Nucleus accumbens (tissue), 56 donors: Measurements from ENCODE around the gene SPATC1L.

Source experiments
- DNase-seq, 56 donors: peaks; one replicate each; lab custom pipeline; 2025; lab: John Stamatoyannopoulos, UW

Gene SPATC1L

DNA sequence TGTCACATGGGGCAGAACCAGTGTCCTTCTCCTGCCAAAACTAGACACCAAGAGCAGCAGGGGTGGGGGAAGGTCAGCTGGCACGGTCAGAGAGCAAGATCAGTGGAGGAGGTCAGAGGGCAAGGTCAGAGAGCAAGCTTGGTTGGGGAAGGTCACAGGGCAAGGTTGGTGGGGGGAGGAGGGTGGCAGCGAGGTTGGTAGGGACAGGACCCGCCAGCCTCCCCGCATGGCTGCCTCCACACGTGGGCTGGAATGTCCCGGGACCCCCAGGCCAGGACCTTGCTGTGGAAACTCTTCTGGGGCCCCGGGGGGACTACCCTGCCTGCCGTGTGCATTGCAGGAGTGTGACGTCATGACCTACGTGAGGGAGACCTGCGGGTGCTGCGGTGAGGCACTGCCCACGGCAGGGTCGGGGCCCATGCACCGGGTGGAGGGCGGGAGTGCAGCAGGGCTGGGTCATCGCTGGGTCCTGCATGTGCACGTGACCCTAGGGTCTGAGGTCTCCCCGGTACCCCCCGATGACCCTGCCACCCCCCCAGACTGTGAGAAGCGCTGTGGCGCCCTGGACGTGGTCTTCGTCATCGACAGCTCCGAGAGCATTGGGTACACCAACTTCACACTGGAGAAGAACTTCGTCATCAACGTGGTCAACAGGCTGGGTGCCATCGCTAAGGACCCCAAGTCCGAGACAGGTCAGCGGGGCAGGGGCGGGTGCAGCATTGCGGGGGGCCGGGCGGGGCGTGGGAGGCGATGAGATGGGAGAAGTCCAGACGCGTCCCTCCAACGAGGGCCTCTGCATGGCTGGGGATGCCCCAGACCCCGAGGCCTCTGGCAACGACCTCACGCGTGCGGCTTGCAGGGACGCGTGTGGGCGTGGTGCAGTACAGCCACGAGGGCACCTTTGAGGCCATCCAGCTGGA is 59.1 kb downstream of the SPATC1L start:
- no peak for DNase-seq

DNA sequence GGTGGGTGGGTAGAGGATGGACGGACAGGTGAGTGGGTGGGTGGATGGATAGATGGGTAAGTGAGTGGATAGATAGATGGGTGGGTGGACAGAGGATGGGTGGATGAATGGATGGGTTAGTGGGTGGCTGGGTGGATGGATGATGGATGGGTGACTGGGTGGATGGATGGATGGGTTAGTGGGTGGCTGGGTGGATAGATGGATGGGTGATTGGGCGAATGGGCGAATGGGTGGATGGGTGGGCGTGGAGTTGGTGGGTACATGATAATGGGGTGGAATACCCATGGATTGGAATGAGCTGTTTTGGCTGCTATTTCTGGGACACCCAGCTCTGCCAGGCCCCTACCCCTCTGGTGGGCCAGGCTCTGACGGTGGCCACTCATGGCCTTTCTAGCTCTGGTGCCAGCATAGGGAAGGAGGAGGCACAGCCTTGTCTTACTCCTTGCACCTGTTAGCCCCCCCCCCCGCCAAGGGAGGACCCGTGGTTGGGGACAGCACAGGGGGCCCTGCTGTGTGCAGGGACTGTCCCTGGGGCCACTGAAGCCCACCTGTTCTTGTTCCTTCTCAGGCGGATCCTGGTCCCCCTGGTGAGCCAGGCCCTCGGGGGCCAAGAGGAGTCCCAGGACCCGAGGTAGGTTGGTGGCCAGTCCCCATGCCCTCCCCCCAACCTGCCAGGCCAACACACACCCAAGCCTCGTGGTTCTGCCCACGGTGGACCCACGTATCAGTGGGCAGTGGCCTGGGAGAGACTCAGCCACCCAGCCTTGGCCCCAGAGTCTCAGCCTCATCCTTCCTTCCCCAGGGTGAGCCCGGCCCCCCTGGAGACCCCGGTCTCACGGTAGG is 60.0 kb downstream of the SPATC1L start:
- no peak for DNase-seq

DNA sequence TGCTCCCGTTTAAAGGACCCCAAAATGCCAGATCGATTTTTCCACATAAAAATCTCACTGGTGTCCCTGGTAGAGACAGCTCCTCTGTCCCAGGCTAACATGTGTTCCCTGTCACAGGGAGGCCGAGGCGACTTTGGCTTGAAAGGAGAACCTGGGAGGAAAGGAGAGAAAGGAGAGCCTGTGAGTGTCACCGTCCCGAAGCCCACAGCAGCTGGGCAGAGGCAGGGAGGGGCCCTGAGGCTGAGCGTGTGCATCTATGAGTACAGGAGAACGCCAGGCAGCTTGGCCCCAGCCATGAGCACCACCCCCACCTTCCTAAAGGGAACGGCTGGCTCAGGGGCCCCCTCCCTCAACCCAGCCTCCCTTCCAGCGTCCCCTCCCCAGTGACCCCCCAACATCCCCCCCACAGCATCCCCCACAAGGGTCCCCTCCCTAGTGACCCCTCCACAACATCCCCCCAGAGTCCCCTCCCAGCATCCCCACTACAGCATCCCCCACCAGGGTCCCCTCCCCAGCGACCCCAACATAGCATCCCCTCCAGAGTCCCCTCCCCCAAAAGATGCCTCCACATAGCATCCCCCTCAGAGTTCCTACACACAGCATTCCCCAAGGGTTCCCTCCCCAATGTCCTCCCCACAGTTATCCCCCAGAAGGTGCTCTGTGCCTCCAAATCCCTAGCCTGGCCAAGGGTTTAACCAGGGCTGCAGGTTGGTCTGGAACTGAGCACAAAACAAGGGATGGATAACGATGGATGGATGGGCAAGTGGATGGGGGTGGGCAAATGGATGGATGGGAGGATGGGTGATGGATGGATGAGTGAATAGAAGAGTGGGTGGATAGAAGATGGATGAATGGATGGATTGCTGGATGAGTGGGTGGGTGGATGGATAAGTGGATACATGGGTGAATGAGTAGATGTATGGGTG is 61.2 kb downstream of the SPATC1L start:
- no peak for DNase-seq

DNA sequence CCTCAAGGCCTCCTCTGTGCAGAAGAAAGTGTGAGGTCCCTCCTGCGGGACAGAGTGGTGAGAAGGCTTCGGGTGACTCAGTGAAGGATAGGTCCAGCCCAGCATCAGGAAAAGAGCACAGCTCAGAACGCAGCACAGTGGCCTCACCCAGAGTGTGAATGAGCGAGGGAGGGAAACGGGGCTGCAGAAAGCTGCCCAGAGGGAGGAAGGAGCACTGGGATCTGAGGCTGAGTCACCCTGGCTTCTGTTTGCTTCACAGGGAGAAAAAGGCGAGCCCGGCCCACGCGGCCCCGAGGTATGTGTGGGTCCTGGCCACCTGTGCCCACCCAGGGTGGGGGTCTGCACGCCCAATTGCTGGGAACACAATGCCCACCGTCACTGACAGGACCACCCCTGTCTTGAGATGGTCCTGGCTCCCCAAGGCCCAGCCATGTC is 62.0 kb downstream of the SPATC1L start:
- DNase-seq = no peak

DNA sequence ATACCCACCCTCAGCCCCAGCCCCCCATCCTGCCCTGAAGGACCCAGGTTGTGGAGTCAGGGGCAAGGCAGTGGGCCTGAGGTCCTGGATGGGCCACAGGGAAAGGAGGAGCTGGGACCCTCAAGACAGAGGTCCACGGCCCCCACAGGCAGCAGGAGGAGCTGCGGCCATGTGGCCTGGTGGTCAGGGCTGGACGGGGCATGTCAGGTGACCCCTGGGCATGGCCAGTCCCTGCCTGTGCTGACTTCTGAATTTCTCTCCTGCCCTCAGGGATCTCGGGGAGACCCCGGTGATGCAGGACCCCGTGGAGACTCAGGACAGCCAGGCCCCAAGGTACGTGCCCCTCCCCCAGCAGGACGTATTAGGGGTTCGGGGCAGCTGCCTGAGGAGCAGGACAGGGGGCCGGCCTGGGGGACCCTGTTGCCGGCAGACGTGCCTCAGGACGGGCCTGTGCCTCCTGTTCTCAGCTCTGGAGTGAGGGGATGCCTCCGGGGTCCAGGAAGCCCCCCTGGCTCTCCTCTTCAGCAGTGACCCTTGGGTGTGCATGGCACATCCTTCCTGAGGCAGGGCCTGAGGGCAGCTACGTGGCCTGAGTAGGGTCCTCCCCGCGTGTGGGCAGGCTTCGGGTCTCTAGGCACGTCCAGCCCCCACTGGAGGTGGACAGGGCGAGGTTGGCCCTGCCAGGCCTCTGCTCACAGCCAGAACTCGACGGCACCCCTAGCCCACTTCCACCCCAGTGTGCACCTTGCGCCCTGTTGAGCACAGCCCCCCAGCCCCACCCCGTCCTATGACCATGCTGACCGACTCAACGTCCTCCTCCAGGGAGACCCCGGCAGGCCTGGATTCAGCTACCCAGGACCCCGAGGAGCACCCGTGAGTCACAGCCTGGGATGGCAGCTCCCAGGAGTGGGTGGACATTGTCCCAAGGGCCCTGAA is 62.7 kb downstream of the SPATC1L start:
- DNase-seq = no peak

DNA sequence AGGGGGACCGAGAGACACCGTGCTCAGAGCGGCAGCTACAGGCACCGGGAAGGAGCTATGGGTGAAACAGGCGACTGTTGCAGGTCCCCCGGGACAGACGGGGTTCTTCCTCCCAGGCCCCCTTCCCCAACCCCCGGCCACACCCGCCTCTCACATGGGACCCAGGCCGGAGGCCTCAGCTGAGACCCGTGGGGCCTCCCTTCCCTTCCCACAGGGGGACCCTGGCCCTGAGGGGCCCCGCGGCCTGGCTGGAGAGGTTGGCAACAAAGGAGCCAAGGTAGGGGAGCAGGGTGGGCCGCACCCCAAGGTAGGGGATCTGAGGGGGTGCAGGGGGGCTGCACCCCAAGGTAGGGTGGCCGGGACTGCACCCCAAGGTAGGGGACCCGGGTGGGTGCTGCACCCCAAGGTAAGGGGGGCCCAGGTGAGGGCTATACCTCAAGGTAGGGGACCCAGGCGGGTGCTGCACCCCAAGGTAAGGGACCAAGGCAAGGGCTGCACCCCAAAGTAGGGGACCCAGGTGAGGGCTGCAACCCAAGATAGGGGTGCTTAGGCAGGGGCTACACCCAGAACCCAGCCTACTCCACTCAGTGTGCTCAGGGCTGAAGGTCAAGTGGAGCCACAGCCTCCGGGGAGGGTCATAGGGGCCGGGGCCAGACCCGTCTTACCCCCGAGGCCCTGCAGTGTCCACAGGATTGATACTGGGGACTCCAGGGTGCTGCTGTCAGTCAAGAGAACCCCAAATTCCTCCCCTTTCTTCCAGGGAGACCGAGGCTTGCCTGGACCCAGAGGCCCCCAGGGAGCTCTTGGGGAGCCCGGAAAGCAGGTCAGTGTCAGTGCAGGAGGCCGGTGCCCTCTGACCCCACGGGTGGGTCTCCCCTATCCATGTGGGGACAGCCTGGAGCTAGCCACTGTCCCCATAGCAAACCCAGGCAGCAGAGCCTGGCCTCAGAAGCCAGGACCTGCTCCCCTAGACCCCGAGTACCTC is 63.7 kb downstream of the SPATC1L start:
- DNase-seq = no peak

DNA sequence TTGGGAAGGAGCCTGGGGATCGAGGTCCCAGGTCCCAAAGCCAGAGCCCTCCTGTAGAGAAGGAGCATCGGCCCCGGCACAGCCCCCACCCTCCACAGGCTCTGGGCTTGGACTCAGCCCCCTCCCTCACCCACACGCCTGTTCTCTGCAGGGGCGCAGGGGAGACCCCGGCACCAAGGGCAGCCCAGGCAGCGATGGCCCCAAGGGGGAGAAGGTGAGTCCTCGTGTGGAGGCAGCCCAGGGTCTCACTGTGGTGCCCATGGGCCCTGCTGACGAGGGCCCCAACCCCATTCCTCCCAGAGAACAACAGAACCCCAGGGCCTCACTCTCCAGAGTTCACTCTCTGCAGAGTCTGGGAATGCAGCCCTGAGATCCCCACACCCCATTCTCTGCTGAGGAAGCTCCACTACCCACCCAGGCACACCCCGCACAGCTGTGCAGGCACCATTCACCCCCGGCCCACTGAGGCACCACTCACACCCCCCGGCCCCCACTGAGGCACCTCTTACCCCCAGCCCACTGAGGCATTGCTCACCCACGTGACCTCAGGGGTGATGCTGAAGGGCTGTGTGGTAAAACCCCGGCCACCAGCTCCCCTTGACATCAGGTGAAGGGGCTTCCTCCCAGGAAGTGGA is 64.5 kb downstream of the SPATC1L start:
- no peak for DNase-seq

DNA sequence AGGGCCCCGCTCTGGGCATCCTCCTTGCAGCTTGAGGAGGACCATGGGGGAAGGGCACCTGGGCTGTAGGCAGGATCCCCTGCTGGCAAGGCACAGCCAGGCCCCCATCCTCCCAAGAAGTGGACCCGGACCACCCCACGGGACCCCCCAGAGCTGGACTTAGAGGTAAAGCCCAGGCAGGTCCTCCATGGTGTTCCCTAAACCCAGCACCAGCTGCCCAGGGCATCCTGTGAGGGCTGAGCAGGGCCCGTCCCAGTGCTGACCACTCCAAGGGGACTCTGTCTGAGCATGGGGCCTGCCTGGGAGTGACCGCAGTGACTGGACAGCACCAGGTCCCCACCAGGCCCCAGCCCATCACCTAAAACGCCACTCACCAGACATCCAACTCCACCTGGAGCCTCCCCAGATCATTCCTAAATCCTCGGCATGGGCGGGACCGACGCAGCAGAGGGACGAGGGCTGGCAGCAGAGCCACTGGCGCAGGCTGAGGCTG is 65.1 kb downstream of the SPATC1L start:
- DNase-seq = no peak

DNA sequence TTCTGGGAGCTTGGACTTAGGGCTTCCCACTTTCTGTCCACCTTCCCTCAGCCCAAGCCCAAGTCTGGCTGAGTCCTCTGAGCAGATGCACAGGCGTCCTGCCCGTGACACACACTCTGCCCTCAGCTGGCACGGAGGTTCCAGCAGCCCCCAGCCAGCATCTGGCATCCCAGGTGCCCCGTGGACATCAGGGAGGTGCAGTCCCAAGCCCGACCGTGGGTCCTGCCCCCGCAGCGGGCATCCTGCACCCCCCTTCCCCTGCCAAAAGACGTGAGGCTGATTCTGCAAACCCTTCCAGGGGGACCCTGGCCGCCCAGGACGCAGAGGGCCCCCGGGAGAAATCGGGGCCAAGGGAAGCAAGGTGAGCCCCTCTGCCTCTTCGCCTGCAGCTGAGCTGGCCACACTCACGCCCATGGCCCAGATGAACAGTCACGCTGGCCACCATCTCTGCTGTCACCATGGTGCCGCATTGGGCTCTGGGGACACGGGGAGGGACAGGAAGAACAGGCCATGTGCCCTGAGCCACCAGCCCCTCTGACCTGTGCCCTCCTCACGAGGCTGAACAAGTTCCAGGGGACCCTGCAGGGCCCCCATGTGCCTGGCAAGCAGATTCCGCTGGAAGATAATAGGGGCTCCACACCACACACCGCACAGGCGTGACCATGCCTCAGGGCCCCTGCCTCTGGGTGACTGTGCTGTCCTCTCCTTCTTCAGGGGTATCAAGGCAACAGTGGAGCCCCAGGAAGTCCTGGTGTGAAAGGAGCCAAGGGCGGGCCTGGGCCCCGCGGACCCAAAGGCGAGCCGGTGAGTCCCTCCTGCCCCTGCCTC is 65.7 kb downstream of the SPATC1L start:
- DNase-seq = no peak

DNA sequence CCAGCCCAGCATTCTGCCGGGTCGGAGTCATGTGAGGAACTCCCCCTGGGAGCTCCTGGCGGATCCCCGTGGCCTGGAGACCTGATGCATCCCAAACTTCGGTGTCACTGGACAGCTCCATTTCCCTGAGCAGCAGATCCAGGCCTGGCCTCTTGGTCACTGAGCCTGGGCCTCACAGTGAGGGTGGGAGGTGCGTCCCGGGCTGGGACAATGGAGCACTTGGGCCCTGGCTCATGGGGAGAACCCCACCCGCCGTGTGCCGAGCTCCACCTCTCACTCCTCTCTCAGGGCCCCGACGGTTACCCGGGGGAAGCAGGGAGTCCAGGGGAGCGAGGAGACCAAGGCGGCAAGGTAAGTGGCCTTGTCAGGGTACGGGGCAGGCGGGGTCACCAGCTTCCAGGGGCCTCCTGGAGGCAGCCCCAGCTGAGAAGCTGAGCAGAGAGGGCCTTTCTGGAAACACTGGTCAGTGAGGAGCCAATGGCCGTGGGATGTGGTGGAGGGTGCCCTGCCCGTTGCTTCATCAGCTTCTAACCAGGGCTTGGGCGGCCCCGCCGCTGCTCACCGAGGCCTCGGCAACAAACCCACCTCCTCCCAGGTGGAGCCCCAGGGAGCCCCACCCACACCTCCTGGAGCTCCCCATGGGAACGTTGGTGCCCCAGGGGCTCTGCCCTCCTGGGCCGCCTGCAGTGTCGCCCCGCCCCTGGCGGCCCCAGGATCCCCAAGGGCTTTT is 66.5 kb downstream of the SPATC1L start:
- no peak for DNase-seq

DNA sequence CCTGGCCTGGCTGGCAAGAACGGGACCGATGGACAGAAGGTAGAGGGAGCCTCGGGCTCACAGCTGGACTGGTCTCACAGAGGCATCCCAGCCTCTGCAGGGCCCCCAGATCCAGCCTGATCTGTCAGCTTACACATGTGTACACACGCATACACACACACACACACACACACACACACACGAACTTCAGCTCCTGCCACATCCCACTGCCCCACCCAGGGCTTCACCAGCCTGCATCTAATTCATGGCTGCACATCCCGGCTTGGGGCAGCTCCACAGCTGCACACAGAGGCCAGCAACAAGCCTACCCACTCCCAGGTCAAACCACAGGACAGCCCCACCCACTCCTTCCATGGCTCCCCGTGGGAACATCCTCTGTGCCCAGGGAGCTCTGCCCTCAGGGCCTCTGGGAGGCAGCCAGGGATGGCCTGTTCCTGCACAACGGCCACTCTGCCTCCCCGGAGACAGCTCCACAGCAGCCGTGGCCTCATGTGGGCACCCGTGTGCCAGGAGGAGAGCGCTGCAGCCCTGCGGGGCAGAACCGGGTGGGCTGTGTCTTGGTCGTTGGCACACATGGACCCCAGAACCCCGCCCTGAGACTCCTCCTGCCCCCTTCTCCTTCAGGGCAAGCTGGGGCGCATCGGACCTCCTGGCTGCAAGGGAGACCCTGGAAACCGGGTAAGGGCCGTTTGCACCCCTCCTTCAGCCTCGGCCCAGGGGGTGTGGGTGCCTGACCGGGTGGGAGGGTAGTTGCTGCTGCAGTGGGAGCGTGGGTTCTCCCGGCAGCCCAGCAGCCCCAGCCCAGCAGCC is 67.3 kb downstream of the SPATC1L start:
- DNase-seq = no peak

DNA sequence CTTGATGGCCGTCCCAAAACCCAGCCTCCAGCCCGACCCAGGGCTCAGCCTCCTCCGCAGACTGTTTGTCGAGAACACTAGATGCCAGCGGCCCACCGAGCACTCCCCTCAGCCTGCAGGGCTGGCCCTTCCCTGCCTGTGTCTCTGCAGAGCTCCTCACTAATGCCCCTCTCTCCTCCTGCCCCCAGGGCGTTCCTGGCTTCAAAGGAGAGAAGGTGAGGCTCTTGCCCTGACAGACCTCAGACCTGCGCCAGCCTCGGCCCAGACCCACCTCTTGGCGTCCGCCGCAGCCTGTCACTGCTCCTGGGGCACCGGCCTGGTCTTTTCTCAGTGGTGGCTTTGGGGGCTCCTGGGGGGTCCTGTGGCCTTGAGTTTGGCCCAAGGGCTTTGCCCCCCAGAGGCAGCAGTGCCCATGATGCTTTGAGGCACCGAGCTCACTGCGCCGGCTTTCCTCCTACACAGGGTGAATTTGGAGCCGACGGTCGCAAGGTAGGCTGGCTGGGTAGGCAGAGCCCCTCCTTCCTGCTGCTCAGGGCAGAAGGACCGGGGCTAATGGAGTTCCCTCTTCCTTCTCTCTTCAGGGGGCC is 68.0 kb downstream of the SPATC1L start:
- no peak for DNase-seq

DNA sequence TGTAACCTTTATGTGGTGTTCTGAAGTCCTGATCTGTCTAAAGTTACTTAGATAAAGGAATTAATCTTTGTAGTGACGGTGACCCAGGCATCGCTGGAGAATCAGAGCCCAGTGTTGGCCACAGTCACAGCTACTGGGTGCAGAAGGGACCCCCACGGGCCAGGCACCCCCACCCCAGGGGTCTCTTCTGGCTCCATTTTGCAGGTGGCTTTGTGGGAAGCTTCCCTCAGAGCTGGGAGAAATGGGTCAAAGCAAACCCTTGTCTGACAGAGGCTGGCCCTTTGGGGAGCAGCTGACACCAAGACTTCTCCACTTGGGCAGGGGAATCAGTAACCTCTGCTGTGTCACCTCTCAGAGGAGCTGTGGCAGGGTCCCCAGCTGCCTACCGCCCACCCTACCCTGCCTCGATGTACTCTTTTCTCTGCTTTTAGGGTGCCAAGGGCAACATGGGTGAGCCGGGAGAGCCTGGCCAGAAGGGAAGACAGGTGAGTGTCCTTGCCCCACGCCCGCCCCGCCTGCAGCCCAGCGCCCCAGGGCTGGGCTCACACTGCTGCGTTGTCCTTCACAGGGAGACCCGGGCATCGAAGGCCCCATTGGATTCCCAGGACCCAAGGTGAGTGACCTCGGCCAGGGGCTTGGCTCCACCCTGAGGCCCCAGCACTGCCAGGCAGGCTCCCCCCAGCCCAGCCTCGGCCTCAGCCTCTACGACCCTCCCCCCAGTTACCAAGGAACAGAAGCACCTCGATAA is 68.6 kb downstream of the SPATC1L start:
- DNase-seq = no peak

DNA sequence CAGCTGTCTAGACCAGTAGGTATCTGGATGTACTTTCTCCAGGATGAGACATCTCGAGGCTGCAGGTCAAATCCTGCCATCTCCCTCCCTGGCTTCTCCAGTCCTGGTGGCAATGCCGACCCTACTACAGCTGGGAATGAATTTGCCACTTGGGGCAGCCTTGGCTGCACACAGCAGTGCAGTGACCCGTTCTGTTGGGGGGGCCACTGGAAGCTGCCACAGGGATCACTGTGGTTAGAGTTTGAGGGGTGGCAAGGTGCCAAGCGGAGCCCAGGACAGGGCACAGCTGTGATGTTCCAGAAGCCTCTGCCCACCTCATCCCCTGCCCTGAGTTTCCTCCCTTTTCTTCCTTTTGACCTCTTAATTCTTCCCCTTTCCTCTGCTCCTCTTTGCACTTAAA is 69.3 kb downstream of the SPATC1L start:
- DNase-seq = no peak
